HG03039 (cell line): ENCODE measurements around the gene BABAM2.

Experiments
- ATAC-seq: cut with Tn5 transposase; IDR thresholded peaks from one replicate; pipeline ENCODE4 v1.9.1; 2021; ENCODE audit warnings: mild to moderate bottlenecking, moderate library complexity; ENCODE audit not compliant: unreplicated experiment

BABAM2 gene

DNA sequence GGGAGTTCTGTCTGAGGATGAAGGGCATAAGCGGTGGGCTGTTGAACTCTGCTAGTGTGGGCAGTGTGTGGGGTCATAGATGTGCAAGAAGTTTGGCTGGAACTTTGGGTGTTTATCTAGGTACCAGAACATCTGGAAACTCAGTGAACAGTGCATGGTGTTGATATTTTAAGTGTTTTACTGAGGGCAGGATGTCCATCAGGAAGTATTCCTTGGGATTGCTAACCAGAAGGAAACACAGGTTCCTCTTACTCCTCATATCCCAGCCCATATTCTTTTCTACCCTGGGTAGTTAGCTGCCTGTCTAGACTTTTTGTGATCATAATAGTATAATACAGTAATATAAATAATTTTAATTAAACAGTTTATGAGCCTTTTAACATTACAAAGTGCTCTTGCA, 15.5 kb downstream of the BABAM2 start:
- ATAC-seq, result no peak

DNA sequence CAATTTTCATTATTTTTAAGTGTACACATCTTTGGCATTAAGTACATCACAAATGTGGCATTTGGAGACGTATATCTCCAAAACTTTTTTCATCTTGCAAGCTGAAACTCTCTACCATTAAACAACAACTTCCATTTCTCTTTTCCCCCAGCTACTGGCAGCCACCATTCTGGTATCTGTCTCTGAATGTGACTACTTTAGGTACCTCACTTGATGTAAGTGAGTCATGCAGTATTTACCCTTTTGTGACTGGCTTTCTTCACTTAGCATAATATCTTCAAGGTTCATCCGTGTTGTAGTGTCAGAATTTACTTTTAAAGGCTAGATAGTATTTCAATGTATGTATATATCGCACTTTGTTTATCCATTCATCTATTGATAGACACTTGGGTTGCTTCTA, 17.0 kb downstream of the BABAM2 start:
- ATAC-seq, result no peak

DNA sequence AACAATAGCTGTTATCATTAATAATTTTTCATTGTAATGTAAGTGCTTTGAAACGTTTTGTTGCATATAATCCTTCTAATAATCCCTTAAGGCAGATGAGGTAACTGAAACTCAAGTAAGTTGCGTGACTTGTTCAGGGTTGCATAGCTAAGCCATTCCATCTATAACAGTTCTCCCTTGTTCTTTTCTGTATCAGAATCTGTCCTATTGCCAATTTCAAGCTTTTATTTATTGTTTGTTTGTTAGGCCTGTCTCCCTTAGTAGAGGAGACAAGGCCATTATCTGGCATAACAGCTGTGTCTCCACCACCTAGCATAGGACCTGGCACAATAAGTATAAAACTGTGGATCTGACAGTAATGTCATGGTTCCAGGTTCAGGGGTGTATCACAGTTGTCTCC, 19.4 kb downstream of the BABAM2 start:
- ATAC-seq, result no peak

DNA sequence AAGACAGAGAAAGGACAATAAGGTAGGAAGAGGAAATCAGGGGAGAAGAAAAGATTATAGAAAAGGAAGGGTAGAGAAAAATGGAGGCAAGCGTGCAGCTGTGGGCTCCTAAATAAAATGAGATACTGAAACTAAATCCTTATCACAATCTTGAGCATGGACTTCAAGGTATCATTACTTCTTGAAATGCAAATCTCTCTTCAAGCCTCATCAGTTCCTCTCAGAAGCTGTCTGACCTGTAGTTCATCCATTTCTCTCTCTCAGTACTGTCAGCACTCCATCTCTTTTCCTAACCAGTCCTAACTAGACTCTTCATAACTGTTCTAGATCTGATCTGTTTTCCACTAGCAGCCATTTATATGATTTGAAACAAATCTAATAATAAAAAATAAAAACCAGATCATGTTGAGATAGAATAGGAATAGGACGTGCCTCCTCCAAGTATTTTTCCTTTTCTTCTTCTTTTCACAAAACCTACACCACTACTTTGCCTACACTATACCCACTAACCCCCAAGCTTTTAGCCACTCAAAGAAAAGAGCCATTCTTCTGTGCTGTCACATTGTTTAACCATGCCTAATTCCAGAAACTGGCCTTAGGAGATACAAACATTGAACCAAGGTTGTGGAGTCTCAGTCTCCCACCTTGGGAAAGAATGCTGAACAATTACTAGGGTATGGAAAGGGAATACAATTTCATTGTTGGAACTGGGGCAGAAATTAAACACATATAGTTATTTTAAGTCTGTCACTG, 21.1 kb downstream of the BABAM2 start:
- ATAC-seq, result no peak

DNA sequence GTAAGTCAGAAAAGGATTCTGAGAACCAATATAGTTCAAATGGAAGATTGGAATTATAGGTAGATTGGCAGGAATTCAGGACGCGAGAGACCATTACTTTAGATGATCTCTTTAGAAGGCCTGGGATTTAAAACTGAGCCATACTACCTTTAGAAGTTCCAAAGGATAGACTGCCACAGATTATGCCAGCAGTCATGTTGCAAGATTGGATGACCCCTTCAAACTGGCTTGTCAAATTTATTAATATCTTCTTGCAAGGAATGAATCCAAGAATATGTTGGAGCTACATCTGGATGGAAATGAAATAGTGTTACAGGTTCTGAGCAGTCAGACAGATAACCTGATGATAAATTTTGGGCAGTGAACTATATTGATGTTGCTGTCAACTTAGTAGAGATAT, 22.0 kb downstream of the BABAM2 start:
- no peak for ATAC-seq

DNA sequence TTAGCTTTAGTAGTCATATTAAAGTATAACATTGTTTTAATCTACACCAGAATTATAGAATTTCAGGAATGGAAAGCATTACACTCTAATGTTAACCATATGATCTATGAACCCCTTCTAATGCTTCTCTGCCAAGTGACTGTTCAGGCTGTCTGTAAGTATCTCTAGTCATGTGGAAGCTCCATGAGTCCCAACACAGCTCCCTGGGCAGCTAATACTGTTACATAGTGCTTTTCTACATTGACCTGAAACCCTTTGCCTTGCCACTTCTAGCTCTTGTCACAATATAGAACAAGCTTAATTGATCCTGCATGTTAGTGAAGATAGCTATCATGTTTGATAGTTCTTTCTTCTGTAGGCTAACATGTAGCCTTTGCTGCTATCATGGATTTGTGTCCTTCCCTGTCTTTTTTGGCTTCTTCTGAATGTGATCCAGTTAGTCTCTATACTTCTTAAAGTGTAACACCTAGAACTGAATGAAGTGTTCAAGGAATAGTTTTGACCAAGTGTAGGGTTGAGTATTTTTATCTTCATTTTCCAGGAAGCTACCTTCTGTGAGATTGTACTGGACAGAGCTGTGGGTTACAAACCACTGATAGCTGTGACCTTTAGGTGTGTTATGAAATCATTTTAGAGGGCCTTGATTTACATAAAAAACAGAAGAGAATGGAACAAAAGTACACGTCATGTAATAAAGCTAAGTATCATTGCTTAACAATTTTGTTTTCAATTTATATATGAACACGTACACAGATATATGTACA, 23.7 kb downstream of the BABAM2 start:
- no peak for ATAC-seq

DNA sequence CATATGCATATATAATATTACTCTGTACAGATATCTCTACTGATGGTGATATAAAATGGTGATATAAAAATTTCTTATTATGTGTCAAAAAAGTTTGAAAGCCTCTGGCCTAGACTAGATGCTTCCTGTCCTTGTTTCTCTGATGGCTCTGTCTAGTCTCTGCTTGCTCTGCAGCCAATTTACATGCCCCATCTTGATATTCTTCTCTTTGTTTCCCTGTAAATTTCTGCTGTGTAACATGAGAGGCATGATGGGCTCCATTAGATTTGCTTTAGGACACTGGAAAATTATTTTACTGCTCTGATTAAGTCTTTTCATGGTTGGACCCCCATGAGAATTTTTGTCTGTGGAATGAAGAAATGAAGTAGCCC, 24.3 kb downstream of the BABAM2 start:
- ATAC-seq, result no peak

DNA sequence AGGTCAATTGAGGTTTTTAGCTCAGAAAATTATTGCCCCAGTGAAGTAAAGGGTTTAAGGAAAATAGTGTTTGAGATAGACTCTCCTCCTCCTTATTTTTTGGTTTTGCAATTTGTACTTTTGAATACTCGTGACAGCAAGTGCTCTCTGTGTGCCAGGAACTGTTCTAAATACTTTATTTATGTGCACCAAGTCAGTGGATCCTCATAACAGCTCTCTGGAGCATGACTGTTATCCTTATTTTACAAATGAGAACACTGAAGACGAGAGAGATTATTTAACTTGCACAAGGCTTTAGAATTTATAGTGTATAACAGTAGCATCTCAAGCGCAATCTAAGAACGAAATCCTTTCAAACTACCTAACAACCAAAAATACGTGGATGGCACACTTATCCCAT, 24.7 kb downstream of the BABAM2 start:
- ATAC-seq, result no peak

DNA sequence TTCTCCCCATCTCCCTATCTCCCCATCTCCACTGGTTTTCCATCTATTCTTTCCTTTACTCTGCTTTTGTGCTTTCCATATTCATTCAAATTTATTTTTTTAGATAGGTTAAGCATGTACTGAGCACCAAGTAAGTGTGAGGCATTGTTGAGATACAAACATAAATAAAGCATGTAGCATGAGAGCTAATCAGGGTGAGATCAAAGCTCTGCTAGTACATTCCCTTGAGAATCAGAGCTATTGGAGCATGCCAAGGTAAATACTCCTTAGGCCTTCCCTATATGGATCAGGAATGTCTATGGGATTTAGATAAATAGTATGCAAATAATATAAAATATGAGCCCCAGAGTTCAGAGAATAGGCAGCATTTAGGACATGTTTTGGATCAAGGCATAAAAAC, 25.3 kb downstream of the BABAM2 start:
- ATAC-seq, result no peak

DNA sequence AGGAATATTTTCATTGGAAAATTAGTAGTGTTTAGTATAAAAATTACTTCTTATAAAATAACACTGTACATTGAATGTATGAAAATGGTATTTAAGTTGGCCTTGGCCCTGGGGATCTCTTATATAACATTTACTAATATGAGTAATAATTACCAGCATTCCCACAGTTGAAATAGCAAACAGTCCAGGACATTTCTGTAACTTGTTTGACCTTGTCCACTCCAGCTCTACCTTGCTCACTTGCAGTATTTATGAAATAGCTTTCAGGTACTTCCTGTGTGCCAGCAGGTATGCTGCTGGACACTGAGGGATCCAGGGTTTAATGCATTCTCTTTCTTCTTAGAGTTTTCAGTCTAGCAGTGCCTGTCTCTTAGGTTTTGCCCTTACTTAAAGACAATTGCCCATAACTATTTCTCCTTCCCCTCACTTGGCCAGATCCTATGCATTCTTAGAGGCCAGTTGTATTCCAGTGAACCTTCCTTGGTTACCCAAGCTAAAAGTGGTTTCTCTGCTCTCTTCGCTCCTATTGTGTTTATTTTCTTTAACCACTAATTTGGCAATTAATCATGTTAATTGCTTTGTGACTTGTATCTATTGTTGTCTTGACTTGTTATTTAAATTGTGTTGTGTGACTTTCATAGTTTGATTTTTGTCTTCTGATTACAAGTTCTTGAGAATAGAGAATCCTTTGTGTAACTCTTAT, 25.9 kb downstream of the BABAM2 start:
- ATAC-seq, result no peak

DNA sequence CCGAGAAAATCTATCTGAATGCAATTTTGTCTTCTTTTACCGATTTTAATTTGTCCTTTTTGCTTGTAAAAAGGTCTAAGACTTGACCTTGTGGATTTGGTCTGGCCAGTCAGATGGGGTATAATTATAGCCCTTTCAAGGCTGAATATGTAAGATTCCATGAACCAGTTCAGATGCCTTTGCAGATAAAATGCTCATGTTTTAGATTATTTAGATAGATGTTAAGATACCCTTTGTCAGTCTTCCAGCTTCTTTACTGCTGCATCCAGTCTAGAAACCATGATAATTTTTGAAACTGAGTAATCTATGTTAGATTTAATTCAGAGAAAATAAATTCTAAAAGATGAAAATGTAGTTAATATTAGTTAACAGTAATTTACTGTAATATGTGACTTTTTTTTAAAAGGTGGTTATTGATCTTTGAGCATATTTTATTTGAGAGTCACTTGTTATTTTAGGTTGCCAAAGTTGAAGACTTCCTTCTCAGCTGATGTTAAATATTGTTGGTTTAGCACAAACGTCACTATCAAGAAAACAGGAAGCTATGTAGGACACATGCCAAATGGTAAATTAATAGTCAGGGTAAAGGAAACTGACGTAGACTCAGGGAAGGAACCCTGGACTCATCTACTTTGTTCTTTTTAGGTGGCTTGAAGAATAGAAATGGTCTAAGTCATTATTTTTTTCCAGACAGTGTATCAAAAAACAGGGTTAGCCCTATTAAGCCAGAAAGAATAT, 29.8 kb downstream of the BABAM2 start:
- ATAC-seq, result no peak

DNA sequence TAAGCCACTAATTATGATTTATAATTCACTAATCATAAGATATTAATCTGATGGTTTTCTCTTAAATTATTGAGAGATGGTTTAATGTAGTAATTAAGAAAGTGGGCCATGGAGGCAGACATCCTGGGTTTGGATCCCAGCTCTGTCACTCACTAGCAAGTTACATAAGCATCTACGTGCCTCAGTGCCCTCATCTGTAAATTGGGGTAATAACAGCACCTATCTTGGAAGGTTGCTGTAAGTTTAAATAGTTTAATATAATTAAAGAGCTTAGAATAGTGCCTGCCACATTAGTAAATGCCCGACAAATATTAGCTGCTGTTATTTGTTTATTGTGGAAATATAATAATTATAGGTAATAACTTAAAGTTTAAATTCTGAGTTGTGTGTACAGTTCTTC, 30.9 kb downstream of the BABAM2 start:
- ATAC-seq, result no peak

DNA sequence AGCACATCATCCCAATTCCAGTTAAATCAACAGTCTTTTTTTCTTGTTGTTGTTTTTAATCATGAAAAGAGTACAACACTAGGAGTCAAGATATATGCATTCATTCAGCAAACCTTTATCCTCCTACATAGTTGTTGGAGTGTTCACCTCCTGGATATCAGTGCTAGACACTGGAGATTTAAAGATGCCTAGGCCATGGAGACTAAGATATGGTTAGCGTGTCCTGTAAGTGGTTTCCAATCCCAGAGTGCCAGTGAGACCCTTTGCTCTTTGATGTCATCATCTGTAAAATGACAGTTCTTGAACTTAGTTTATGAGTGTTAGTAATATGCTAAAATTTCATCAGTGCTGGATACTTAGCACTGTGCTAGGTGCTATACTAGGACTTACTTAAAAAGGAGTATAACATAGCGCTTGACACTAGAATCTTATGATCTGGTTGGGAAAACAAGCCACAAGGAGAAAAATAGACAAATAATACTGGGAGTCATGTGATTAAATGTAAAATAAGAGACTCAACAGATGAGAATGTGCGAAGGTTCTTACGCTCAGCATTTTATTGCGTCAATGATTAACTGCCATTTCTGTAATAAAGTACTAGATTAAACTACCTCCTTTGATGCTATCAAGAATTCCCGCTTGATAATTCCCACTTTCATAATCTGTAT, 31.5 kb downstream of the BABAM2 start:
- ATAC-seq, result no peak

DNA sequence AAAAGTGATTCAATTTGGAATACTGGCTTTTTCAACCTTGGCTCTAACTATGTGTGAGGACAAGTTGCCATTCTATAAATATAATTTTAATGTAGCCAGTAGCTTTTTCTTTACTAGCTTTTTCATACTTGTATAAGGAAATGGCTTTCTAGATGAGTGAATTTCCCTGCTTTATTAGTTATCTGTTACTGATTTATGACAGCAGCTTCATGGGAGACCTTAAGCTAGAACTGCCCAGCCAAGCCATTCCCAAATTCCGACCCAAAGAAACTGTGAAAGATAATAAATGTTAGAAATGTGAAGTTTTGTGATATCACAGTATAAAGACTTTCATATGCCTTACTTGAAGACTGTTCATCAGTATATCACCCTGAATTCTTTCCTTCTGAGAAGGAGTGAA, 32.3 kb downstream of the BABAM2 start:
- no peak for ATAC-seq

DNA sequence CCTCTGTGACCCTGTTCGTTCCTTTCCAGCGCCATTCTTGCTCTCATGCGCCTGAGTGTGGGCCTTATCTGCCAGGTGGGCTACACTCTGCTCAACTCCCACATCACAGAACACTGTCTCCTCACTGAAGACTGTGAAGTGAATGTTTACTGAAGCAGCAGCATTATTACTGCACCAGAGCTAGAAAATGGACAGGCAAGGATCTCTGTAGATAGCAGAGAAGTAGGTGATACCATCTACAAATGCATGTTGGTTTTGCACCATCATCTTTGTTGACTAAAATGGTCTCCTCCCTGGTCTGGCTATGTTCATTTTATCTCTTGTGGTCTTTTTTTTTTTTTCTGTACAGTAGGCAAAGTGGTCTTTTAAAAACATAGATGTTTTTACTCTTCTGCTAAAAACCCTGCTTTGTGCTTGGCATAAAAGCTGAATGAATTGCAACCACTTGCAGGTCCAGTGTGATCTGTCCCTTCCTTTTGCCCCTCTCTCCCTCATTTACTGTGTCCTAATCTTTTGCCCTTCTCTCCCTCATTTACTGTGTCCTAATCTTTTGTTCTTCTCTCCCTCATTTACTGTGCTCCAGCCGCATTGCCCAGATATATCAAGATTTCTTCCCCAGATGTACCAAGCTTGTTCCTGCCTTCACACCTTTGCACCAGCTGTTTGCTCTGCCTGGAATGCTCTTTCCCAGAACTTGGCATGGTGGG, 35.4 kb downstream of the BABAM2 start:
- ATAC-seq, result no peak

DNA sequence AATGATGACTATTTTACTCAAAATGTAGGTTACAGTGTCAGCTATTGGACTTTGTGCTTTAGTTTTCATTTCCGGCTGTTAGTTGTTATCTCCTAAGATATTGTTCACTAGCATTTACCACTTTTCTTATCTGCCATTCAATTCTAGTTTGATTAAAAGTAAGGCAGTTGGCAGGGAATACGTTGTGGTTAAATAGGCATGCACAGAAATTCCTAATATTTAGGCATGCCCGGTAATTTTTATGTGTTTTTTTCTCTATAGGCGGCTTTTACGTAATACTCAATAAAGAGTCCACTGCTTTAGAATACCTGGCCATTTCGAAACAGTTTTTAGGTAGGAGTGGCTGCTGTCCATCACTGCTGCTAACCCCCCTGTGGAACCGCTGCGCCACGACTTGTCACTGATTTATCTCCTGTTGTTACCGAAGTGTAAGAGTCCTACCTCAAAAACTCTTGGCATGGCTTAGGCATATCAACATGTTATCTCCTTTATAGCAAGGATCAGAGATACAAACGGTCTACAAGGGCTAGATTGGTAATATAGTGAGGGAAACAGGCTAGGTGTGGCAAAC, 39.5 kb downstream of the BABAM2 start:
- no peak for ATAC-seq

DNA sequence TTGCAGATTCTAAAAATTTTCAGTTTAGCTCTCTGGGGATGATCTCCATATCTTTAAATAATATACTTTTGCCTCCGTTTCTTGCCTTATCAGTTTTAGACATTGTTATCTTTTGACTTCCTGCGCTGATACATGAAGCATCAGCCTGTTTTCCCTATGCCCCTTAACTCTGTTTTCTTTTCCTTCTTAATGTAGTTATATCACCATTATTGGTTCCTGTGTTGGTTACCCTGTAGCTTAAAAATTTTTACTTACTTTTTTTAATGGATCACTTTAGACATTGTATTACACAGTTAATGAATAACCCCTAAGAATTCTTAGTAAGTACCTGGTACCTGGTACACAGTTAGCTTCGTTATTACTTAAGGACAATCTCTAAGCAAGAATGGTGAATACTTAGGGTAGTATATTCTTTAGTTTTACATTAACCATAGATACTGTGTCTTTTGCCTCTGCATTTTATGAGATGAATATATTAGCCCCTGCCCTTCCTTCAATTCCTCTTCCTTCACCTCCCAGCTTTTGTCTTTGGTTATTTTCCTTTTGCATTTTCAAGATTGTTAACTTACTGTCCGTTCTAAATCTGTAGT, 40.9 kb downstream of the BABAM2 start:
- no peak for ATAC-seq

DNA sequence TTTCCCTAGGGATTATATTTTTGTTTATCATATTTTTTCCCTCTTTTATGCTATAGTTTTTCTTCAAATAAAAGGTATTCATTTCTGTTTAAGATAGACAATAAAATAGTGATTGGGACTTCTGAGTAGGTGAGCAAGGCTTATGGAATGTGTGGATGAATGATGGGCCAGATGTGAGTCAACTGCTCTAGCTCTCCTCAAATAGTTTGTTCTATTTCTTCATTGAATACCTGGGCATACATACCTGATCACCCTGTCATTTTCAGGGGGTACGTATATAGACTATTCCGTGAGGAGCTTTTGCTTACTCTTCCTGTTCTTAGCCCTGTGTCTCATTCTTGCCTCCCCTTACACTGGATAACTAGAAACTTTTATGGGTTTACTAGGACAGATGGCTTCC, 41.9 kb downstream of the BABAM2 start:
- ATAC-seq, result no peak

DNA sequence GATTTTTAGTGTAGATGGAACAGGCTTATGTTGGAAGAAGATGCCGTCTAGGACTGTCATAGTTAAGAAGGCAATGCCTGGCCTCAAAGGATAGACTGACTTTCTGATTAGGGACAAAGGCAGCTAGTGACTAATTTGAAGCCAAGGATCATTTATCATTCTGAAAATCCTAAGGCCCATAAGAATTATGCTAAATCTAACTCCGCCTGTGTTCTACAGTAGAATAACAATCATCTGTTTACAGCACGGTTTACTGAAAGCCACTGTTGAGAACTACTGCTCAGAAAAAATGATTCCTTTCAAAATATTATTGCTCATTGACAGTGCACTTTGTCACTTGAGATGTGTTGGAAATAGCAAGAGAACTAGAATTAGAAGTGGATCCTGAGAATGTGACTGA, 44.5 kb downstream of the BABAM2 start:
- no peak for ATAC-seq
